Measurements from ENCODE around the gene UTS2R.

Gene UTS2R

GRCh38 chr17:82390015-82390859 lies 18.7 kb downstream of the UTS2R start:
- no peak for DNase-seq

GRCh38 chr17:82390860-82391435 lies 19.4 kb downstream of the UTS2R start:
- no peak for DNase-seq

- DNase-seq: no peak
Observed at GRCh38 chr17:82391496-82392066, 20.0 kb downstream of the UTS2R start.

GRCh38 chr17:82392209-82392920 lies 20.8 kb downstream of the UTS2R start:
- no peak for DNase-seq

- no peak for DNase-seq
Observed at GRCh38 chr17:82392941-82393340, 21.4 kb downstream of the UTS2R start.

- DNase-seq: no peak
Observed at GRCh38 chr17:82394278-82394677, 22.7 kb downstream of the UTS2R start.

- no peak for DNase-seq
Observed at GRCh38 chr17:82396601-82397435, 25.3 kb downstream of the UTS2R start.

GRCh38 chr17:82397449-82398335 lies 26.1 kb downstream of the UTS2R start:
- no peak for DNase-seq

GRCh38 chr17:82399041-82399441 lies 27.5 kb downstream of the UTS2R start:
- peak; percentile 91 for DNase-seq

- peak; percentile 44 for DNase-seq
Observed at GRCh38 chr17:82399601-82400101, 28.1 kb downstream of the UTS2R start.

- DNase-seq: no peak
Observed at GRCh38 chr17:82400206-82400605, 28.6 kb downstream of the UTS2R start.

- DNase-seq: no peak
Observed at GRCh38 chr17:82400830-82401229, 29.3 kb downstream of the UTS2R start.

- DNase-seq: no peak
Observed at GRCh38 chr17:82402865-82403264, 31.3 kb downstream of the UTS2R start.

GRCh38 chr17:82403662-82404660 lies 32.4 kb downstream of the UTS2R start:
- DNase-seq: no peak

- no peak for DNase-seq
Observed at GRCh38 chr17:82405051-82405450, 33.5 kb downstream of the UTS2R start.

GRCh38 chr17:82406131-82406671 lies 34.6 kb downstream of the UTS2R start:
- DNase-seq: no peak

GRCh38 chr17:82407255-82407654 lies 35.7 kb downstream of the UTS2R start:
- DNase-seq: no peak

- no peak for DNase-seq
Observed at GRCh38 chr17:82408288-82408937, 36.8 kb downstream of the UTS2R start.

GRCh38 chr17:82408938-82409318 lies 37.4 kb downstream of the UTS2R start:
- DNase-seq: no peak

Measured in DMS 273 treated with DMSO at 0.1 percent for 48 hours (cell line).